Ovary (tissue), 9 donors: ENCODE results near the gene LYZ. TPM values are rescaled to one million over a fixed set of nuclear protein-coding genes. Genes with fewer than 3 reads are reported as not detected.

Experiments used
- DNase-seq, 5 donors: peaks; one replicate each; pipeline ENCODE4 v3.0.0-alpha.2; 2019 to 2020
- H3K27ac ChIP-seq, 2 donors: fragments of 200-600 bp; one replicate each; pipeline versions ENCODE4 v1.5.1 to v1.8.0; 2019 to 2022
- H3K27me3 ChIP-seq: fragments of 200-600 bp; one replicate; pipeline ENCODE4 v1.8.0; 2022
- H3K36me3 ChIP-seq: fragments of 200-600 bp; sonication (generic); one replicate; pipeline ENCODE4 v1.5.1; 2019
- H3K4me1 ChIP-seq: one replicate; pipeline ENCODE4 v1.8.1; 2013; ENCODE audit warnings: mild to moderate bottlenecking, moderate library complexity; ENCODE audit not compliant: insufficient read depth
- H3K4me3 ChIP-seq: fragments of 200-600 bp; sonication (generic); one replicate; pipeline ENCODE4 v1.5.1; 2017
- H3K9me3 ChIP-seq, 2 donors: fragments of 200-600 bp in 1 of 2; sonication (generic) in 1 of 2; one replicate each; pipeline versions ENCODE4 v1.5.1 to v1.8.1; 2013 to 2019; ENCODE audit warnings: mild to moderate bottlenecking in 1 of 2, moderate library complexity in 1 of 2
- EP300 ChIP-seq: sonication (generic); formaldehyde crosslinking; IDR thresholded peaks from one replicate; pipeline ENCODE4 v1.6.1; 2017; ENCODE audit warnings: antibody characterized with exemption
- POLR2A ChIP-seq: fragments of 450-650 bp; IDR thresholded peaks from one replicate; pipeline ENCODE4 v1.6.1; 2017; ENCODE audit warnings: antibody characterized with exemption, mild to moderate bottlenecking, moderate library complexity
- WGBS, 3 donors: extraction: QIAGEN DNeasy Blood & Tissue Kit in 1 of 3; methylation state at CpG; one replicate each; pipeline versions ENCODE4 v1.1.5 to v1.1.7; 2013 to 2017; 5-methylcytosine and 5-hydroxymethylcytosine counted together
- intact Hi-C, 4 donors: fragments of 100-400 bp; cut with DNase I; formaldehyde crosslinking; loops; one replicate each; pipeline versions ENCODE4 v1.11.0 to v1.15.1; 2022 to 2023
- polyA plus RNA-seq, 2 donors: library from polyadenylated mRNA; stranded (reverse); fragments of 200-250 nt in 1 of 2; fragments of 350-450 nt in 1 of 2; fragmentation: Illumina TruSeq in 1 of 2; extraction: RNeasy Lipid Tissue Mini Kit (QIAGEN cat#74804) in 1 of 2; gene quantifications; one replicate each; pipeline ENCODE4 v1.2.3, GENCODE V29; 2013 to 2014
- total RNA-seq, 7 donors: library from RNA; depleted of rRNA in 2 of 7; stranded (reverse); fragments of >200 nt in 2 of 7; fragmentation: NEBNext Ultra II Directional in 3 of 7; extraction: Animal tissue kit (Norgen Biotek cat#: 25700) in 3 of 7; gene quantifications; one replicate each; pipeline versions ENCODE4 v1.1.0 to v1.2.4, GENCODE V29; 2016 to 2023
- TF ChIP-seq, protein P1 (sequence below), 3 donors: fragments of 450-650 bp in 2 of 3; fragments of 200-600 bp in 1 of 3; IDR thresholded peaks; one replicate each; pipeline versions ENCODE4 v1.5.1 to v1.8.0; 2016 to 2022; ENCODE audit warnings: antibody characterized with exemption in 3 of 3, mild to moderate bottlenecking in 1 of 3
- donor health status: DM: no; HTN: no; CAD: no; lungs with moderate emphysema.
- donor health status: DM: no; HTN: no; CAD: no.
- donor health status: Bipolar disorder and iron deficiency.
- donor health status: DM: yes; HTN: yes; CAD: no.
- donor health status: DM: no; HTN: no; CAD: no.
- donor health status: DM: yes; HTN: yes; CAD: no.

LYZ gene
- total and polyA plus RNA-seq, 9 donors = 6.5 to 233 (median 14.2) TPM

DNA sequence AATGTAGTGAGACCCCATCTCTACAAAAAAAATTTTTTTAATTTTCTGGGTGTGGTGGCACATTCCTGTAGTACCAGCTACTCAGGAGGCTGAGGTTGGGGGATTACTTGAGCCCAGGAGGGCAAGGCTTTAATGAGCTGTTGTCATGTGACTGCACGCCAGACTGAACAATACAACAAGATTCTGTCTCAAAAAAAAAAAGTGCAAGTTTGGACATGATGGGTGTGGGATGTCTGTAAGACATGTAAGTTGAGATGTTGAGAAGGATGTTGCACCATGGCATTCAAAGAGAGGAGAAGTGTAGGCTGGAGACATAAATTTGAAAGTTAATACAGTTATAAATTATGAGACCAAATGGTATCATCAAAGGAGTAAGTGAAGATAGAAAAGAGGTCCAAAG, 34.9 kb downstream of the LYZ start:
- intact Hi-C loops = loop anchor here in 1 of 4 donors (10.0 kb wide), 1 partner anchor 192 kb away; no protein-coding TSS in a partner anchor
- WGBS, 3 donors = 94 to 100% (median 97%) methylated on average over 1 of the region's 1 CpG
- TF ChIP-seq, protein P1, sequence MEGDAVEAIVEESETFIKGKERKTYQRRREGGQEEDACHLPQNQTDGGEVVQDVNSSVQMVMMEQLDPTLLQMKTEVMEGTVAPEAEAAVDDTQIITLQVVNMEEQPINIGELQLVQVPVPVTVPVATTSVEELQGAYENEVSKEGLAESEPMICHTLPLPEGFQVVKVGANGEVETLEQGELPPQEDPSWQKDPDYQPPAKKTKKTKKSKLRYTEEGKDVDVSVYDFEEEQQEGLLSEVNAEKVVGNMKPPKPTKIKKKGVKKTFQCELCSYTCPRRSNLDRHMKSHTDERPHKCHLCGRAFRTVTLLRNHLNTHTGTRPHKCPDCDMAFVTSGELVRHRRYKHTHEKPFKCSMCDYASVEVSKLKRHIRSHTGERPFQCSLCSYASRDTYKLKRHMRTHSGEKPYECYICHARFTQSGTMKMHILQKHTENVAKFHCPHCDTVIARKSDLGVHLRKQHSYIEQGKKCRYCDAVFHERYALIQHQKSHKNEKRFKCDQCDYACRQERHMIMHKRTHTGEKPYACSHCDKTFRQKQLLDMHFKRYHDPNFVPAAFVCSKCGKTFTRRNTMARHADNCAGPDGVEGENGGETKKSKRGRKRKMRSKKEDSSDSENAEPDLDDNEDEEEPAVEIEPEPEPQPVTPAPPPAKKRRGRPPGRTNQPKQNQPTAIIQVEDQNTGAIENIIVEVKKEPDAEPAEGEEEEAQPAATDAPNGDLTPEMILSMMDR (IDR thresholded peaks at IDR 0.05) = no peak
- TF ChIP-seq EP300 = no peak
- no peak for TF ChIP-seq POLR2A

DNA sequence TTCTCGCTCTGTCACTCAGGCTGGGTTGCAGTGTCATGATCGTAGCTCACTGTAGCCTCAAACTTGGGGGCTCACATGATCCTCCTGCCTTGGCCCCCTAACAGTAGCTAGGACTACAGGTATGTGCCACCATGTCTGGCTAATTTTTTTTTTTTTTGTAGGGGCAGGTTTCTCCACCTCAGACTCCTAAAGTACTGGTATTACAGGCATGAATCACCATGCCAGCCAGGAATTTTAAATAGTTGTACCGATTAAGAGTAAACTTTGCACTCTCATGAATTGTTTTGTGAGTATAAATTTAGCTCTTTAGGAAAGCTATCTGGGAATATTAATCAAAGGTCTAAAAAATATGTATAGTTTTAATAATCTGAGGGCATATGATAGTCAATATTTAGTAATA, 36.9 kb downstream of the LYZ start:
- DNase-seq = no peak
- TF ChIP-seq, protein P1 (IDR thresholded peaks at IDR 0.05) = no peak
- TF ChIP-seq EP300 (no peak), POLR2A (no peak)
- Histone ChIP-seq H3K4me3 (no peak overlapping the region), H3K36me3 (no peaks in the 10 kb centered on the region), H3K27me3 (no peaks in the 10 kb centered on the region), H3K4me1 (no peaks in the 10 kb centered on the region), H3K9me3 (no peaks in the 10 kb centered on the region), H3K27ac (no peak overlapping the region)
- intact Hi-C loops = loop anchor here in 1 of 4 donors (10.0 kb wide), 1 partner anchor 190 kb away; no protein-coding TSS in a partner anchor
- WGBS, 3 donors = 72 to 80% (median 80%) methylated on average over 3 of the region's 3 CpGs

More for the DNA sequence above, 34.9 kb downstream of the LYZ start:
- no peak for DNase-seq
- H3K36me3 ChIP-seq = no peaks in the 10 kb centered on the region
- H3K27me3 ChIP-seq = no peaks in the 10 kb centered on the region
- no peak overlapping the region for H3K27ac ChIP-seq
- H3K4me3 ChIP-seq = no peak overlapping the region
- no peaks in the 10 kb centered on the region for H3K4me1 ChIP-seq
- H3K9me3 ChIP-seq = no peaks in the 10 kb centered on the region

DNA sequence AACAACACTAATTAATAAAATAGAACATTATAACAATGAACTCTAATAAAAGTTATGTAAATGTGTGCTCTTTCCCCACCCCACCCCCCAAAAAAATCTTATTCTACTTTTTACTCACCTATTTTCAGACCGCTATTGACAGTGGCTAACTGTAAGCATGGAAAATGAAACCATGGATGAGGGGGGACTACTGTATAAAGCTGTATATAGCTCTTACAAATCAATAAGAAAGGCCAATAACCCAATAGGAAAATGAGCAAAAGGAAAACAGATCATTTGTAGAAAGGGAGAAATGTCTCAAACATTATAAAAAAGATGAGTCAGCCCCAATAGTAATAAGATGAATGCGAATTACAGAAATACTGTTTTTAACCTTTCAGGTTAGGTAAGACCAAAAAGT, 38.7 kb downstream of the LYZ start:
- DNase-seq = no peak
- intact Hi-C loops = loop anchor here in 1 of 4 donors (10.0 kb wide), 1 partner anchor 188 kb away; no protein-coding TSS in a partner anchor
- no peaks in the 10 kb centered on the region for H3K36me3 ChIP-seq
- WGBS, 3 donors = 93 to 97% (median 96%) methylated on average over 2 of the region's 2 CpGs
- no peak for TF ChIP-seq EP300
- TF ChIP-seq POLR2A = no peak
- TF ChIP-seq, protein P1 (IDR thresholded peaks at IDR 0.05) = no peak
- H3K27me3 ChIP-seq = no peaks in the 10 kb centered on the region
- no peak overlapping the region for H3K27ac ChIP-seq
- no peaks in the 10 kb centered on the region for H3K9me3 ChIP-seq
- no peak overlapping the region for H3K4me3 ChIP-seq
- H3K4me1 ChIP-seq = no peaks in the 10 kb centered on the region

DNA sequence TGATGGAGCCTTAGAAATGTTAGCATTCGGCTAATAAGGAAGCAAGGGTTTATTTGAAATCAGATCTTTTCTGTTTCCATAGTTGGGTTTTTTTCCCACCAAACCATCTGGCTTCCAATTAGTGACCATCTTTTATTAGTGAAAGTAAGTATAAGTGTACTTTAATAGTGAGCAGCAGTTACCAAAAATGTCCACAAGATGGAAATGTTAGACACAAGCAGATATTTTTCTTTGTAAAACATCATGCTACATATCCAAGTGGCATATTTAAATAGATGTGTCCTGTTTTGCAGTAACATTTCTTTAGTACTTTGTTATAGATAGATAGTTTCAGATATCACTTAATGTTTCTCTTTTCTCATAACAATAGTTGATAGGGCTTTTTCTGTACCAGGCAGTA, 40.2 kb downstream of the LYZ start:
- Histone ChIP-seq H3K4me3 (no peak overlapping the region), H3K36me3 (no peaks in the 10 kb centered on the region), H3K4me1 (no peaks in the 10 kb centered on the region), H3K9me3 (no peaks in the 10 kb centered on the region), H3K27ac (no peak overlapping the region), H3K27me3 (no peaks in the 10 kb centered on the region)
- 21 to 53% (median 38%) methylated on average over 1 of the region's 1 CpG for WGBS, 3 donors
- TF ChIP-seq, protein P1 (IDR thresholded peaks at IDR 0.05) = peak in 1 of 3 donors; percentile 31
- TF ChIP-seq POLR2A = no peak
- no peak for DNase-seq
- intact Hi-C loops = loop anchor here in 1 of 4 donors (10.0 kb wide), 1 partner anchor 186 kb away; no protein-coding TSS in a partner anchor
